WI38 (cell line): ENCODE data around the gene SPOCK3.

Experiments
- H3K4me3 ChIP-seq: 2 replicates; pipeline ENCODE4 v1.5.1; 2011; ENCODE audit warnings: low read depth, mild to moderate bottlenecking, control low read depth, low read length
- CTCF ChIP-seq: IDR thresholded peaks from 2 replicates; pipeline ENCODE4 v1.5.1; 2012; ENCODE audit warnings: low read depth, mild to moderate bottlenecking, control low read depth, low read length

The SPOCK3 gene

GRCh38 chr4:166839615-166840251 is 394.6 kb downstream of the SPOCK3 start:
- TF ChIP-seq CTCF, result no peak
- H3K4me3 ChIP-seq, result no peak overlapping the region

GRCh38 chr4:166838975-166839614 is 395.2 kb downstream of the SPOCK3 start:
- no peak overlapping the region for H3K4me3 ChIP-seq
- no peak for TF ChIP-seq CTCF

- no peak for TF ChIP-seq CTCF
These were observed 397.4 kb downstream of the SPOCK3 start for GRCh38 chr4:166836865-166837264.

GRCh38 chr4:166827629-166828028 is 406.7 kb downstream of the SPOCK3 start:
- no peak for TF ChIP-seq CTCF
- H3K4me3 ChIP-seq, result no peak overlapping the region

More at GRCh38 chr4:166836865-166837264, 397.4 kb downstream of the SPOCK3 start:
- no peak overlapping the region for H3K4me3 ChIP-seq

- no peak overlapping the region for H3K4me3 ChIP-seq
- no peak for TF ChIP-seq CTCF
These were observed 407.1 kb downstream of the SPOCK3 start for GRCh38 chr4:166827167-166827566.

GRCh38 chr4:166823848-166824247 is 410.4 kb downstream of the SPOCK3 start:
- no peak overlapping the region for H3K4me3 ChIP-seq
- TF ChIP-seq CTCF, result no peak

GRCh38 chr4:166823126-166823525 is 411.2 kb downstream of the SPOCK3 start:
- no peak for TF ChIP-seq CTCF
- no peak overlapping the region for H3K4me3 ChIP-seq
